HEK293 (cell line): ENCODE data around the gene MYO18B.

Experiments
- CTCF ChIA-PET: fragments of 350-600 bp; formaldehyde crosslinking; extraction: SDS; loops from one replicate; lab custom pipeline; 2021; ENCODE audit warnings: antibody characterized with exemption; lab: Yijun Ruan, JAX
- POLR2A ChIA-PET: fragments of 300-600 bp; formaldehyde crosslinking; extraction: SDS; loops from one replicate; lab custom pipeline; 2020; ENCODE audit warnings: antibody characterized with exemption, inconsistent platforms; lab: Yijun Ruan, JAX
- H3K27ac ChIP-seq: fragments of 200-500 bp; sonication (Bioruptor generic); 2 replicates; pipeline ENCODE4 v1.5.1; 2014; ENCODE audit warnings: low read depth, low read length, control low read depth, inconsistent platforms; ENCODE audit errors: extremely low read depth
- H3K36me3 ChIP-seq, 2 experiments: fragments of 200-500 bp in 1 of 2; sonication (Bioruptor generic) in 1 of 2; 1 replicate in 1 of 2; 2 replicates in 1 of 2; pipeline ENCODE4 v1.5.1; 2014 to 2017; ENCODE audit warnings: inconsistent platforms in 2 of 2, low read length in 2 of 2; ENCODE audit not compliant: control insufficient read depth in 2 of 2, insufficient read depth in 1 of 2
- H3K4me1 ChIP-seq: fragments of 200-500 bp; sonication (Bioruptor generic); 2 replicates; pipeline ENCODE4 v1.5.1; 2014; ENCODE audit warnings: mild to moderate bottlenecking, low read length, inconsistent platforms; ENCODE audit not compliant: control insufficient read depth, insufficient read depth
- H3K4me3 ChIP-seq: 2 replicates; pipeline ENCODE4 v1.5.1; 2011; ENCODE audit warnings: low read depth, mild to moderate bottlenecking, control low read depth, low read length, moderate library complexity
- H3K9me3 ChIP-seq: fragments of 200-500 bp; sonication (Bioruptor generic); 2 replicates; pipeline ENCODE4 v1.5.1; 2014; ENCODE audit warnings: low read depth, low read length, inconsistent platforms; ENCODE audit not compliant: control insufficient read depth, insufficient read depth
- ELK4 ChIP-seq: IDR thresholded peaks from 2 replicates; pipeline ENCODE4 v1.6.1; 2011; ENCODE audit warnings: mild to moderate bottlenecking, low read depth, low read length, borderline replicate concordance
- GFI1B ChIP-seq: fragments of 450-650 bp; formaldehyde crosslinking; IDR thresholded peaks from 2 replicates; pipeline ENCODE4 v1.5.1; 2016; ENCODE audit warnings: missing biosample characterization, missing genetic modification characterization
- GLI2 ChIP-seq: fragments of 450-650 bp; formaldehyde crosslinking; IDR thresholded peaks from 2 replicates; pipeline ENCODE4; 2017; ENCODE audit warnings: missing biosample characterization, missing genetic modification characterization, low read depth, borderline replicate concordance
- ZBTB17 ChIP-seq: fragments of 450-650 bp; formaldehyde crosslinking; IDR thresholded peaks from 2 replicates; pipeline ENCODE4 v1.5.1; 2016; ENCODE audit warnings: missing biosample characterization, missing genetic modification characterization
- ZNF140 ChIP-seq: fragments of 450-650 bp; formaldehyde crosslinking; IDR thresholded peaks from 2 replicates; pipeline ENCODE4 v1.5.1; 2016; ENCODE audit warnings: missing biosample characterization, missing genetic modification characterization
- ZNF146 ChIP-seq: fragments of 450-650 bp; formaldehyde crosslinking; IDR thresholded peaks from 2 replicates; pipeline ENCODE4 v1.5.1; 2016; ENCODE audit warnings: missing biosample characterization, missing genetic modification characterization
- ZNF280D ChIP-seq: fragments of 450-650 bp; formaldehyde crosslinking; IDR thresholded peaks from 2 replicates; pipeline ENCODE4 v1.5.1; 2016; ENCODE audit warnings: missing biosample characterization, missing genetic modification characterization
- ZNF398 ChIP-seq: fragments of 450-650 bp; formaldehyde crosslinking; IDR thresholded peaks from 2 replicates; pipeline ENCODE4 v1.5.1; 2017; ENCODE audit warnings: missing biosample characterization, missing genetic modification characterization
- ZNF488 ChIP-seq: fragments of 450-650 bp; formaldehyde crosslinking; IDR thresholded peaks from 2 replicates; pipeline ENCODE4 v1.5.1; 2016; ENCODE audit warnings: missing biosample characterization, missing genetic modification characterization
- ZNF513 ChIP-seq: fragments of 450-650 bp; IDR thresholded peaks from 2 replicates; pipeline ENCODE4 v1.5.1; 2018; ENCODE audit warnings: missing biosample characterization, missing genetic modification characterization
- ZNF600 ChIP-seq: fragments of 450-650 bp; formaldehyde crosslinking; IDR thresholded peaks from 2 replicates; pipeline ENCODE4 v1.5.1; 2016; ENCODE audit warnings: missing biosample characterization, missing genetic modification characterization
- ZNF624 ChIP-seq: fragments of 450-650 bp; formaldehyde crosslinking; IDR thresholded peaks from 2 replicates; pipeline ENCODE4 v1.5.1; 2017; ENCODE audit warnings: missing biosample characterization, missing genetic modification characterization
- ZNF629 ChIP-seq: fragments of 450-650 bp; formaldehyde crosslinking; IDR thresholded peaks from 2 replicates; pipeline ENCODE4 v1.5.1; 2017; ENCODE audit warnings: missing biosample characterization, missing genetic modification characterization

Gene MYO18B

GRCh38 chr22:26055693-26056092 is 313.7 kb downstream of the MYO18B start:
- Histone ChIP-seq H3K9me3 (no peaks in the 10 kb centered on the region), H3K27ac (no peak overlapping the region), H3K4me3 (no peak overlapping the region), H3K36me3 (no peaks in the 10 kb centered on the region), H3K4me1 (no peaks in the 10 kb centered on the region)
- CTCF ChIA-PET = no interaction called here
- no peak for TF ChIP-seq ZNF280D (tag by site-specific recombination)
- no peak for TF ChIP-seq ZNF140 (tag by site-specific recombination)
- POLR2A ChIA-PET = no interaction called here

- Histone ChIP-seq H3K4me1 (no peaks in the 10 kb centered on the region), H3K36me3 (no peaks in the 10 kb centered on the region), H3K4me3 (no peak overlapping the region), H3K9me3 (no peaks in the 10 kb centered on the region), H3K27ac (no peak overlapping the region)
- ChIA-PET CTCF (interaction anchor here (0.6 to 0.7 kb wide), 2 partner anchors 274 to 616 kb away, joined by 3 read pairs; no protein-coding TSS in a partner anchor), POLR2A (no interaction called here)
- TF ChIP-seq ELK4 (no peak), ZNF513 (no peak), GFI1B (no peak), ZBTB17 (tag by site-specific recombination) (no peak), ZNF624 (no peak), ZNF600 (tag by site-specific recombination) (no peak), ZNF629 (tag by site-specific recombination) (no peak), ZNF488 (tag by site-specific recombination) (no peak), ZNF398 (tag by site-specific recombination) (no peak), GLI2 (tag by site-specific recombination) (no peak), ZNF146 (no peak)
- TF ChIP-seq, all 188 proteins: peak for 0
Measured at GRCh38 chr22:26056455-26057200, 314.6 kb downstream of the MYO18B start.
